Vagina (tissue), 2 donors: ENCODE measurements around the gene LHFPL2.

ENCODE experiments used
- POLR2A ChIP-seq, 2 donors: fragments of 450-650 bp; IDR thresholded peaks; one replicate each; pipeline ENCODE4 v1.6.1; 2017; ENCODE audit warnings: antibody characterized with exemption in 2 of 2, mild to moderate bottlenecking in 2 of 2, moderate library complexity in 2 of 2
- POLR2AphosphoS5 ChIP-seq, 2 donors: sonication (generic); formaldehyde crosslinking; IDR thresholded peaks; one replicate each; pipeline ENCODE4 v1.9.0; 2017; ENCODE audit warnings: antibody characterized with exemption in 2 of 2, mild to moderate bottlenecking in 2 of 2, low read depth in 1 of 2; ENCODE audit not compliant: insufficient read depth in 1 of 2

GRCh38 chr5:78526049-78526525 is 122.5 kb downstream of the LHFPL2 start:
- no peak for TF ChIP-seq POLR2AphosphoS5 (IDR thresholded peaks at IDR 0.05; ENCODE audit: insufficient read depth in 1 of 2, low read depth in 1 of 2)
- no peak for TF ChIP-seq POLR2A (IDR thresholded peaks at IDR 0.05)
